Activated CD4-positive, alpha-beta T cell treated with anti-CD3 and anti-CD28 coated beads, Interleukin-2, Interleukin-4, amounts not matched to agents 100 ng/mL and 50 ng/mL, durations not matched to agents 16 hours and 8 hours (primary cell): ENCODE data around the gene TCP11L1.

Experiments
- DNase-seq: peaks from one replicate; pipeline ENCODE4 v3.0.0-alpha.2; 2020; ENCODE audit warnings: low spot score

Gene TCP11L1, protein sequence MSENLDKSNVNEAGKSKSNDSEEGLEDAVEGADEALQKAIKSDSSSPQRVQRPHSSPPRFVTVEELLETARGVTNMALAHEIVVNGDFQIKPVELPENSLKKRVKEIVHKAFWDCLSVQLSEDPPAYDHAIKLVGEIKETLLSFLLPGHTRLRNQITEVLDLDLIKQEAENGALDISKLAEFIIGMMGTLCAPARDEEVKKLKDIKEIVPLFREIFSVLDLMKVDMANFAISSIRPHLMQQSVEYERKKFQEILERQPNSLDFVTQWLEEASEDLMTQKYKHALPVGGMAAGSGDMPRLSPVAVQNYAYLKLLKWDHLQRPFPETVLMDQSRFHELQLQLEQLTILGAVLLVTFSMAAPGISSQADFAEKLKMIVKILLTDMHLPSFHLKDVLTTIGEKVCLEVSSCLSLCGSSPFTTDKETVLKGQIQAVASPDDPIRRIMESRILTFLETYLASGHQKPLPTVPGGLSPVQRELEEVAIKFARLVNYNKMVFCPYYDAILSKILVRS

GRCh38 chr11:33039274-33040032, at the start of gene TCP11L1:
TCP11L1 (plus strand) TSS chr11:33039572; CDS start chr11:33043774, 4,202 bp downstream.
- peak; percentile 85 for DNase-seq

DNA sequence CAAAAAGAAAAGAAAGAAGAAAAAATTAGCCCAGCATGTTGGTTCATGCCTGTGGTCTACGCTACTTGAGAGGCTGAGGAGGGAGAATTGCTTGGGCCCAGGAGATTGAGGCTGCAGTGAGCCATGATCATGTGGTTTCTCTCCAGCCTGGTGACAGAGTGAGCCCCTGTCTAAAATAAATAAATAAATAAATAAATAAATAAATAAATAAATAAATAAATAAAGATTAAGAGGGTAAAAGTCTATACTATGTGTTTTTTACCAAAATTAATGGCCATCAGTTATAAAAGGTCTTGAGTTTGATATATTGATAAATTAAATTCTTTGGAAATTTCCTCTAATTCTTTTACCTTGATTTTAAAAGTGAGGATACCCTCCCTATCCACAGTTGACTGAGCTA, 48.9 kb upstream of the TCP11L1 start:
- DNase-seq: no peak

DNA sequence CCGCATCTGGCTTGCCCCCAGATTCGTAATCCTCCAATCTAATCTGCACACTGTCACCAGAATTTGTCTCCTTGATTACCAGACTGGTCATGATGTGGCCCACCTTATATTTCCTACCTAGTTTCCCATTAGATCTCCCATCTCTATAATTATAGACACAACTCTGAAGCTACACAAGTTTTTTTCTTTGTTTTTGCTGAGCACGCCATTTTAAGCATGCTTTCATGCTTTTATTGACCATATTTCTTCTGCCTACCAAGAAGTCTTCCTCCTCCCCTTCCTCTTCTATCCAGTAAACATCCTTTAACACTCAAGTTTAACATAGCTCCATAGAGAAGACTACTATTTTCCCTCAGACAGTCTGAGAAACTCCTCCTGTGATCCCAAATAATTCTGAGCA, 47.9 kb upstream of the TCP11L1 start:
- DNase-seq: no peak

DNA sequence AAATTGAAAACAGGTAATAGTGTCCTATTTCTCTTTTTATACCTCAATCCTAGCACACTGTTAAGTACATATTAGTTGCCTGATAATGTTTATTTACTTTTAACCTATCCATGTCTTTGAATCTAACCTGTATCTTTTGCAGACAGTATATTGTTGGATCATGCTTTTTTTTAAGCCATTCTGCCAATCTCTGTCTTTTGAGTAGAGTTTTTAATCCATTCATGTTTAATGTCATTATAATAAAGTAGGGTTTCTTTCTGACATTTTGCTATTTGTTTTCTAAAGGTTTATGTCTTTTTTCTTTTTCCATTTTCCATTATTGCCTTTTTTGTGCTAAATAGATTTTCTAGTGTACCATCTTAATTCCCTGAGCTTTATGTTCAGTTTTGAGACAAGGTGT, 47.5 kb upstream of the TCP11L1 start:
- DNase-seq: no peak

DNA sequence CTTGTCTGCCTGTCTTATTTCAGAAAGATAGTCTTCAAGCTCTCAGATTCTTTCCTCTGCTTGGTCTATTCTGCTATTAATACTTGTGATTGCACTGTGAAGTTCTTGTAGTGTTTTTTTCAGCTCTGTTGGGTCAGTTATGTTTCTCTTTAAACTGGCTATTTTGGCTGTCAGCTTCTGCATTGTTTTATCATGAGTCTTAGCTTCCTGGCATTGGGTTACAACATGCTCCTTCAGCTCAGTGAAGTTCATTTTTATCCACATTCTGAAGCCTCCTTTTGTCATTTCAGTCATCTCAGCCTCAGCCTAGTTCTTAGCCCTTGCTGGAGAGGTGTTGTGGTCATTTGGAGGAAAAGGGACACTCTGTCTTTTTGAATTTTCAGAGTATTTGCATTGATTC, 39.2 kb upstream of the TCP11L1 start:
- DNase-seq: no peak

DNA sequence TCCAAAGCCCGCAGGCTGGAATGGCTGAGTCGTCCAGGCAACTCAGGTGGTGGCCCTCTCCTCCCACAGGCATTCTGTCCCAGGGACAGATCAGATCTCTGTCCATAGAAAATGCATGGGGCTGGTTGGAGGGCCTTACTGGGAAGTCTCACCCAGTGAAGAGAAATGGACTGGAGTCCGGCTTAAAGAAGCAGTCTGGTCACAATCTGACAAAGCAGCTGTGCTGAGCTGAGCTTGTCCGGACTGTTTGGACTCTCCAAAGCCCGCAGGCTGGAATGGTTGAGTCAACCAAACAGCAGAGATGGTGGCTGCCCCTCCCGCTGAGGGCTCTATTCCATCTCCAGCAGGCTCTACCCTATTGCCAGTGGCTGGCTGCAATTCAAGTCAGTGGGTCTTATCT, 38.1 kb upstream of the TCP11L1 start:
- no peak for DNase-seq

- DNase-seq: no peak
These were observed 37.4 kb upstream of the TCP11L1 start for GRCh38 chr11:33001751-33002542.

GRCh38 chr11:33005175-33005574, 34.2 kb upstream of the TCP11L1 start:
- DNase-seq: peak; percentile 15

GRCh38 chr11:33006010-33006409, 33.4 kb upstream of the TCP11L1 start:
- DNase-seq: no peak

DNA sequence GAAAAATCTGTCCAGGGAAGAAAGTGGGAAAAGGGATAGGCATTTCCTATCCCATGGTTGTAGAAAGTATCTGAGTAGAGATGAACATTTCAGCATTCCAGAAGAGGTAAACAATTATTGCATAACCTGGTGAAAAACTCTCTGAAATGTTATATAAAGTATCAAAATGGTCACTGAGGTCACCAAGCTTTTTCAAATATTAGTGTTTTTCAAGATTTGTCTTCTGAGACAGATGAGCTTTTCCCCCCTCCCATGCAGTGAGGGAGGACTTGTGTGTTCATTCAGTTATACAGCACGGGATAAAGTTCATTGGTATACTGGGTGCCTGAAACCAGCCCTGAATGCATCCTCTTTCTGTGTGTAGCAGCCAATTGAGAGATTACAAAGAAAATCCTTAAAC, 25.6 kb upstream of the TCP11L1 start:
- DNase-seq: no peak

GRCh38 chr11:33015621-33016551, 23.5 kb upstream of the TCP11L1 start, which contains the start of gene DEPDC7:
DEPDC7 (plus strand) TSS chr11:33015878; CDS start chr11:33015956, 78 bp downstream.
- DNase-seq: peak; percentile 62

DNA sequence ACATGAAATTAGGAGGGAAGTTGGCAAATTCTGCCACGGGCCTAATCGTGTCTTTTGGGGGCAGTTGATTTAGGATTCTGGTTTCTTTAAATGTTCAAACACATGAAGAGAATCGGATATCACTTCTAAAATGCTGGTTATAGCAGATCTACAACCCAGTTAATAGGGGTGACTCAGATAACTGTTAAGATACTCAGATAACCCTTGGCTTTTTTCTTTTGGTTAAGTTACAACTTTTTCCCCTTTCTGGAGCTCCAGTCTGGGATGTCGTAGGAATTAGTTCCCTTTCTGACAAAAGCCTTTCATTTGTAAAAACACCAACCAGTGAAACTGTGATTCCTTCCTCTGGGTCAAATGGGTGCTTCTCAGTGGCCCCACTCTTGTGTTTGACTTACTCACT, 22.7 kb upstream of the TCP11L1 start:
- DNase-seq: no peak

DNA sequence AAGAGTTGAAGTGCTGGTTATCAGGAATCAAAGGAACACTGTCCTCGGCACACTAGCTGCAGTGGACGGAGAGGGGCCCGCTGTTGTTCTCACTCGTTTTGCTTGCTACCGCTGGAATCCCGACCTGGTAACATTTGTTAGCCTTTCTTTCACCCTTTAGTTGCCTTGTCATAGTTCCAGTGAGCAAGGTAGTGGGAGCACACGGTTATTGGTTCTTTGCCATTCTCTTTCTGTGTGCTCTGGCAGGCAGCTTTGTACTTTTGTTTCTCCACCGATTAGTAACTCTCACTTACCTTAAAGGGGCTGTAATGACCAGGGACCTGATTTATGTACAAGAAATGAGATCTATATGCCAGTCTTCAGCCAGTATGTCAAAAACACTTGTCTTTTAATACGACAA, 21.9 kb upstream of the TCP11L1 start:
- DNase-seq: no peak

GRCh38 chr11:33017965-33018364, 21.4 kb upstream of the TCP11L1 start:
- DNase-seq: no peak

DNA sequence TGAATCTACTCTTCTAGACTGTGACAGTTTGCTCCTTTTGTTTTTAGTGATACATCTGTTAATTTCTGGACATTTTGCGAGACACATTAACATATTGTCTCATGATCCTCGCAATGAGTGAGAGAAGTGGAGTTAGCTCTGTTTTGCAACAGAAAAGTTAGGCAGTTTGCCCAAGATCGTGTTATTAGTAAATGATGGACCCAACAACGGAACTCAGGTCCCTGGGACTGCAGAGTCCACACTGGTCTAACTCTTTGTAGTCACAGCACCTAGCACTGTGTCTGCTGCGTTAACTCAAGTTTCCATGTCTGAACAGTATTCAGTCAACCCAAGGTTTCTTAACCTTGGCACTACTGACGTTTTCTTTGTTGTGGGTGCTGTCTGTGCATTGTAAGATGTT, 20.5 kb upstream of the TCP11L1 start:
- DNase-seq: no peak

- no peak for DNase-seq
These were observed 17.9 kb upstream of the TCP11L1 start for GRCh38 chr11:33021501-33021900.

GRCh38 chr11:33021937-33022336, 17.4 kb upstream of the TCP11L1 start:
- no peak for DNase-seq

DNA sequence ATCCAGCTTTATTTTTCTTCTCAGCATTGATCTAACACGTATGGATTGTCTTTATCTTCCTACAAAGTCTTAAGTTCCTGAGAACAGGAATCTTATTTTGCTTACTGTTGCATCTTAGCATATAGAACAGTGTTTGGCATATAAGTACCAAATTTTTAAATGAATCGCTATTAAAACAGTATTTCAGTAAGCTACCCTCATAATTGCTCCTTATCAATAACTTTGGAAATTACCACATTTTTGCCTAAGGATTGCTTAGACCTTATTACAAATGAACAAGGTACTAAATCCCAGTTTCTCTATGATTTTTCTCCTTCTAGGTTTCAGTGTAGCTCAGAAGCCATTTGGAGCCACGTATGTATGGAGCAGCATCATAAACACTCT, 14.0 kb upstream of the TCP11L1 start:
- DNase-seq: no peak

- no peak for DNase-seq
These were observed 12.1 kb upstream of the TCP11L1 start for GRCh38 chr11:33027233-33027632.

GRCh38 chr11:33027846-33028536, 11.4 kb upstream of the TCP11L1 start:
- no peak for DNase-seq

DNA sequence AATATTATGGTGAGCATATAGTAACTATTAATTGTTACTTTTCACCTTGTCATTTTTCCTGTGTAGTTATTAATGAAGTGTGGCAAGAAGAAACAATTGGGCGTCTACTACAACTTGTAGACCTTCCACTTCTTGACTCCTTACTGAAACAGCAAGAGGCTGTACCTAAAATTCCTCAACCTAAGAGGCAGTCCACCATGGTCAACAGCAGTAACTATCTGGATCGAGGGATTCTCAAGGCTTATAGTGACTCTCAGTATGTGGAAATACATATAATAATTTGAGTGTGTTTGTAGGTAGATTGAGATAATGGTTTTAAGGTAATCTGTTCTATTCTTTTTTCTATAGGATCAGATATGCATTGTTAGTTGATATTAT, 10.8 kb upstream of the TCP11L1 start:
- no peak for DNase-seq
